K562 (cell line): ENCODE results near the gene TBC1D25. TPM values are rescaled to one million over a fixed set of nuclear protein-coding genes. Genes with fewer than 3 reads are reported as not detected.

ENCODE experiments used
- ATAC-seq: fragments of 200-7000 bp; cut with Tn5 transposase; 3 replicates; pipeline ENCODE4 v1.9.1; 2020; ENCODE audit warnings: moderate library complexity
- BruUV-seq: library from RNA; stranded (reverse); fragments of 400-500 nt; replicated peaks from 2 replicates; lab custom pipeline; 2021; lab: Mats Ljungman, UMichigan
- CTCF ChIA-PET: fragments of 300-600 bp; formaldehyde crosslinking; extraction: SDS; loops from one replicate; lab custom pipeline; 2021; ENCODE audit warnings: low intra/inter-chr PET ratio; lab: Yijun Ruan, JAX
- POLR2A ChIA-PET: fragments of 300-600, 350-650 bp; sonication (Branson Sonifier 250); formaldehyde crosslinking; extraction: SDS; loops from one replicate; lab custom pipeline; 2021; ENCODE audit warnings: antibody characterized with exemption, inconsistent platforms; lab: Yijun Ruan, JAX
- DNase-seq, 4 experiments: peaks; one replicate each; pipeline versions ENCODE4 v3.0.0 to v3.0.0-alpha.2; 2011 to 2018; ENCODE audit warnings: low spot score in 3 of 4, mixed read lengths in 3 of 4; ENCODE audit errors: extremely low read depth in 1 of 4
- FAIRE-seq: peaks from 2 replicates; lab custom pipeline; 2011; peaks lifted over from hg19 to GRCh38; lab: Jason Lieb, UNC
- H2AFZ ChIP-seq: 2 replicates; pipeline ENCODE4 v1.6.0; 2011; ENCODE audit warnings: low read depth, low read length, control low read depth, inconsistent platforms
- H3K27ac ChIP-seq: fragments of 200-600 bp; 3 replicates; pipeline ENCODE4 v1.8.0; 2011; ENCODE audit warnings: low read depth, mild to moderate bottlenecking, control low read depth, inconsistent platforms, low read length, moderate library complexity, mixed read lengths; ENCODE audit errors: extremely low read depth
- H3K27me3 ChIP-seq, 2 experiments: fragments of 300-600 bp in 1 of 2; 2 replicates in 1 of 2; 3 replicates in 1 of 2; pipeline versions ENCODE4 v1.6.0 to v1.8.0; 2011; ENCODE audit warnings: inconsistent platforms in 2 of 2, low read length in 2 of 2, mild to moderate bottlenecking in 1 of 2, mixed read lengths in 1 of 2, moderate library complexity in 1 of 2; ENCODE audit not compliant: control insufficient read depth in 2 of 2, insufficient read depth in 2 of 2
- H3K36me3 ChIP-seq: fragments of 300-600 bp; 3 replicates; pipeline ENCODE4 v1.8.0; 2011; ENCODE audit warnings: mild to moderate bottlenecking, low read length, inconsistent platforms; ENCODE audit not compliant: control insufficient read depth, insufficient read depth
- H3K4me1 ChIP-seq, 2 experiments: fragments of 200-600 bp in 1 of 2; replicated peaks in 1 of 2; 2 replicates in 1 of 2; 3 replicates in 1 of 2; pipeline versions ENCODE4 v1.5.1 to v1.8.0; 2011; ENCODE audit warnings: inconsistent platforms in 2 of 2, low read length in 2 of 2, mild to moderate bottlenecking in 1 of 2, mixed read lengths in 1 of 2, moderate library complexity in 1 of 2; ENCODE audit not compliant: control insufficient read depth in 2 of 2, insufficient read depth in 2 of 2
- H3K4me2 ChIP-seq: 2 replicates; pipeline ENCODE4 v1.6.1; 2011; ENCODE audit warnings: low read length, control low read depth, inconsistent platforms, mixed read lengths; ENCODE audit not compliant: insufficient read depth
- H3K4me3 ChIP-seq: fragments of 200-600 bp; sonication (generic), shearing (Covaris generic); 2 replicates; pipeline ENCODE4 v1.5.1; 2016; ENCODE audit warnings: control low read depth, inconsistent platforms
- H3K79me2 ChIP-seq: fragments of 200-600 bp; 3 replicates; pipeline ENCODE4 v1.8.0; 2011; ENCODE audit warnings: low read length, inconsistent platforms; ENCODE audit not compliant: control insufficient read depth, insufficient read depth
- H3K9ac ChIP-seq, 2 experiments: 2 replicates each; pipeline versions ENCODE4 v1.6.0 to v1.6.1; 2011; ENCODE audit warnings: low read depth in 2 of 2, low read length in 2 of 2, control low read depth in 1 of 2, inconsistent platforms in 1 of 2, mild to moderate bottlenecking in 1 of 2, mixed read lengths in 1 of 2; ENCODE audit not compliant: insufficient read depth in 1 of 2
- H3K9me1 ChIP-seq: one replicate; pipeline ENCODE4 v1.6.0; 2011; ENCODE audit warnings: inconsistent platforms, mild to moderate bottlenecking, low read length, moderate library complexity; ENCODE audit not compliant: control insufficient read depth, insufficient read depth
- H3K9me3 ChIP-seq: replicated peaks from 2 replicates; pipeline ENCODE4 v1.5.1; 2011; ENCODE audit warnings: low read depth, low read length, inconsistent platforms; ENCODE audit not compliant: control insufficient read depth, insufficient read depth
- H4K20me1 ChIP-seq: replicated peaks from 2 replicates; pipeline ENCODE4 v1.6.1; 2011; ENCODE audit warnings: low read length, inconsistent platforms, mixed read lengths; ENCODE audit not compliant: control insufficient read depth, insufficient read depth
- BCOR ChIP-seq: fragments of 450-650 bp; IDR thresholded peaks from 2 replicates; pipeline ENCODE4 v1.6.1; 2016
- SLC30A9 ChIP-seq: fragments of 250-450 bp; sonication (Bioruptor Pico); IDR thresholded peaks from 2 replicates; pipeline ENCODE4 v1.8.0; 2022; ENCODE audit warnings: mild to moderate bottlenecking, moderate library complexity
- SPI1 ChIP-seq: IDR thresholded peaks from 2 replicates; pipeline ENCODE4 v1.6.1; 2011; ENCODE audit warnings: low read depth, low read length, control low read depth, borderline replicate concordance
- WGBS: fragments of 100-300 bp; shearing (Covaris generic); methylation state at CpG from one replicate; pipeline ENCODE4 v1.1.6; 2016; ENCODE audit warnings: low coverage, mixed read lengths; ENCODE audit not compliant: insufficient coverage; ENCODE audit errors: missing lambda C conversion rate; 5-methylcytosine and 5-hydroxymethylcytosine counted together
- in situ Hi-C: fragments of 300-500 bp; cut with MboI; formaldehyde crosslinking; loops from 4 replicates; pipeline ENCODE4 v1.15.0; 2018; ENCODE audit warnings: inconsistent platforms, mixed read lengths
- intact Hi-C: fragments of 100-400 bp; cut with micrococcal nuclease; formaldehyde crosslinking; loops from 2 replicates; pipeline ENCODE4 v1.14.2; 2022
- polyA plus RNA-seq, 8 experiments: library from polyadenylated mRNA; depleted of rRNA in 4 of 8; stranded (reverse) in 5 of 8; unstranded in 3 of 8; fragments of >200 nt; fragmentation: Nextera tagmentation in 2 of 8; fragmentation: Illumina TruSeq in 1 of 8; extraction: Ambion mirVana in 2 of 8; extraction: Trizol in 1 of 8; gene quantifications; 2 replicates each; pipeline versions ENCODE4 v1.2.1 to v1.2.3, GENCODE V29; 2011 to 2014; ENCODE audit warnings: inconsistent platforms in 1 of 8, missing spikeins in 1 of 8
- total RNA-seq, 7 experiments: library from RNA; depleted of rRNA in 6 of 7; stranded (reverse); fragments of >200 nt in 6 of 7; fragmentation: Illumina TruSeq in 2 of 7; extraction: Trizol in 2 of 7; gene quantifications; 2 replicates each; pipeline versions ENCODE4 v1.2.1 to v1.2.3, GENCODE V29; 2011 to 2021; ENCODE audit warnings: low replicate concordance in 1 of 7

The TBC1D25 gene
- total and polyA plus RNA-seq, 9 of the 15 experiments (the other 6 are each of a cell fraction or from before 2014, with no cell fraction given), result 0.62 to 10.6 (median 3.9) TPM

GRCh38 chrX:48590203-48591103, 50.9 kb downstream of the TBC1D25 start:
- Histone ChIP-seq H3K4me2 (peak overlapping the region; percentile 65), H3K9ac (peak overlapping the region; percentile 6 to 70), H3K27me3 (no peaks in the 10 kb centered on the region), H3K79me2 (peaks cover 33% of the 10 kb centered on the region; the same call in 2 of the 3 replicates), H3K9me3 (no peaks in the 10 kb centered on the region), H3K27ac (peak overlapping the region; percentile 75; the same call in 2 of the 3 replicates), H4K20me1 (no peaks in the 10 kb centered on the region), H3K4me1 (peaks cover 12 to 28% of the 10 kb centered on the region in 2 experiments), H3K36me3 (no peaks in the 10 kb centered on the region; the same call in 2 of the 3 replicates), H3K9me1 (no peaks in the 10 kb centered on the region), H2AFZ (peak overlapping the region; percentile 95), H3K4me3 (peak overlapping the region; percentile 32; the same call in 1 of the 2 replicates)
- ChIA-PET POLR2A (interaction anchor here (1.2 to 1.7 kb wide), 5 partner anchors 10 to 51 kb away, joined by 4 to 8 read pairs (median 6); partner anchors contain the start of genes RBM3 and TBC1D25), CTCF (no interaction called here)
- DNase-seq, result no peak
- in situ Hi-C loops, result no loop called here
- intact Hi-C loops, result no loop called here
- peak; percentile 26 for FAIRE-seq
- peak; percentile 8; the same call in 1 of the 3 replicates for ATAC-seq
- no TSS peak for BruUV-seq
- WGBS, result 84% methylated on average over 16 of the region's 21 CpGs
- no peak for TF ChIP-seq SLC30A9 (CRISPR knock-in tag)
- peak; percentile 52; the same call in 1 of the 2 replicates for TF ChIP-seq BCOR
- TF ChIP-seq SPI1, result peak; percentile 45; the same call in 1 of the 2 replicates
